ENCODE data around the gene KARS1. TPM values are rescaled to one million over a fixed set of nuclear protein-coding genes. Genes with fewer than 3 reads are reported as not detected.

The KARS1 gene
- total RNA-seq, 1 experiment from 2014 or later: 119 TPM

DNA sequence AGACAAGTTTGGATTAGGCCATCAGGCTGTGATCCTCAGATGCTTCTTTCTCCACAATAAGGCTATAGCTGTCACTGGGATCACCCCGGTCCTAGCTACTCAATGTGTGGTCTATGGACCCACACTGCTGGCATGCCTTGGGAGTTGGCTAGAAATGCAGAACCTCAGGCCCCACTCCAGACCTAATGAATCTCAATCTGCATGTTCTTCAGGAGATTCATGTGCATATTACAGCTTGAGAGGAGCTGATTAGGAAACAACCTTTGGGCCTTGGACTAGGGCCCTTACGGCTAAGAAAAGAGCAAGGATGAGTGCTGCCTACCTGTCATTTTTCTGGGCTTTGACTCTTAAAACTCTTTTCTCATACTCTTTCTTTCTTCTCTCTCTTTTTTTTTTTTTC, 31.8 kb downstream of the KARS1 start:
- CTCF ChIA-PET: no interaction called here
- H3K4me3 ChIP-seq (ENCODE audit: low read depth in 2 of 2, low read length in 2 of 2): no peak overlapping the region
- no peaks in the 10 kb centered on the region for H3K4me1 ChIP-seq (ENCODE audit: control insufficient read depth, insufficient read depth, low read length)
- H3K36me3 ChIP-seq (ENCODE audit: control insufficient read depth, insufficient read depth, low read length): peaks cover 6% of the 10 kb centered on the region; the same call in 1 of the 2 replicates
- H3K27me3 ChIP-seq (ENCODE audit: control insufficient read depth, insufficient read depth, low read length): no peaks in the 10 kb centered on the region
- TF ChIP-seq SIN3A (IDR thresholded peaks at IDR 0.05; ENCODE audit: borderline replicate concordance, insufficient read depth, low read depth, low read length) (no peak), TCF7L2 (IDR thresholded peaks at IDR 0.05; ENCODE audit: low read depth, low read length) (no peak), REST (IDR thresholded peaks at IDR 0.05; ENCODE audit: insufficient read depth in 1 of 2, low read depth in 2 of 2, low read length in 1 of 2) (no peak)
- no TSS peak for BruUV-seq (replicated peaks)
- H3K27ac ChIP-seq (ENCODE audit: low read length): no peak overlapping the region
- intact Hi-C loops (cut with micrococcal nuclease; ENCODE audit: unreplicated experiment): no loop called here
- H3K9me3 ChIP-seq (ENCODE audit: control insufficient read depth, insufficient read depth, low read depth, low read length): no peaks in the 10 kb centered on the region
- ATAC-seq: no peak
- POLR2A ChIA-PET: no interaction called here
- in situ Hi-C loops (cut with HindIII; ENCODE audit: low pct_unique_long_range_greater_than_20kb, low sequenced_read_pairs): no loop called here
- no peak for DNase-seq (ENCODE audit: low read depth, low spot score)

DNA sequence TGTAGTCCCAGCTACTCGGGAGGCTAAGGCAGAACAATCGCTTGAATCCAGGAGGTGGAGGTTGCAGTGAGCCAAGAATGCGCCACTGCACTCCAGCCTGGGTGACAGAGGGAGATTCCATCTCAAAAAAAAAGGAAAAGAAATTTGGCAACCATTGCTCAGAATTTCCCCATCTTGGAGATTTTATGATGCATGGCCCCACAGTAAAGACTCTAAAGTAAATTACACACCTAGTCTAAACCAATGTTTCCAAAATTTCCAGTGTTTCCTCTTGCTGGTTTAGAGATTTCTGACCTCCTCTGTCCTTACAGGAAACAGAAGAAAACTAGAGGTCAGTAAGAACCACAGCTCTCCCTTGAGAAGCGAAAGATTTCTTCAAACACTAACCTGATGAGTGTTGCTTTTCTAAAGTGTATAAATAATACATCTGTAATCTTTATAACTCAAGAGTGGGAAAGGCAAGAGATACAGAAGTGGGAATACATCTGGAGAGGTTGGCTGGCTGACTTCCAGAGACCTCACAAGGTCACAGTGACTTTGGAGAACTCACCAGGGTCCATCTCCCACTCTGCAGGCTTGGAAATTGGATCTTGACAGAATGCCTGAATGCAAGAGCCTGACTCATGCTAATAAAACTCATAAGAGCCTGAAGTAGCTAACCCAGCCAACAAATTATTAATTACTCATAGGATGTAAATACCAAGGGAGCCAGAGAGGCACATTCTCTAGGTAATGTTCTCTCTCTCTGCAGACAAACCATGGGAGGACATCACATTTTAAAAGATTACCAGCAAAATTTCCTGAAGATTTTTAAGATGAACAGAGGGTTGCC, 33.2 kb downstream of the KARS1 start:
- CTCF ChIA-PET: no interaction called here
- Histone ChIP-seq H3K27ac (ENCODE audit: low read length) (no peak overlapping the region), H3K9me3 (ENCODE audit: control insufficient read depth, insufficient read depth, low read depth, low read length) (no peaks in the 10 kb centered on the region), H3K27me3 (ENCODE audit: control insufficient read depth, insufficient read depth, low read length) (no peaks in the 10 kb centered on the region), H3K36me3 (ENCODE audit: control insufficient read depth, insufficient read depth, low read length) (peaks cover 6% of the 10 kb centered on the region; the same call in 1 of the 2 replicates), H3K4me3 (ENCODE audit: low read depth in 2 of 2, low read length in 2 of 2) (no peak overlapping the region), H3K4me1 (ENCODE audit: control insufficient read depth, insufficient read depth, low read length) (no peaks in the 10 kb centered on the region)
- BruUV-seq (replicated peaks): no TSS peak
- TF ChIP-seq TCF7L2 (IDR thresholded peaks at IDR 0.05; ENCODE audit: low read depth, low read length) (no peak), SIN3A (IDR thresholded peaks at IDR 0.05; ENCODE audit: borderline replicate concordance, insufficient read depth, low read depth, low read length) (no peak), REST (IDR thresholded peaks at IDR 0.05; ENCODE audit: insufficient read depth in 1 of 2, low read depth in 2 of 2, low read length in 1 of 2) (no peak), POLR2AphosphoS5 (IDR thresholded peaks at IDR 0.05; ENCODE audit: low read depth, low read length) (no peak)
- TF ChIP-seq, protein P1, sequence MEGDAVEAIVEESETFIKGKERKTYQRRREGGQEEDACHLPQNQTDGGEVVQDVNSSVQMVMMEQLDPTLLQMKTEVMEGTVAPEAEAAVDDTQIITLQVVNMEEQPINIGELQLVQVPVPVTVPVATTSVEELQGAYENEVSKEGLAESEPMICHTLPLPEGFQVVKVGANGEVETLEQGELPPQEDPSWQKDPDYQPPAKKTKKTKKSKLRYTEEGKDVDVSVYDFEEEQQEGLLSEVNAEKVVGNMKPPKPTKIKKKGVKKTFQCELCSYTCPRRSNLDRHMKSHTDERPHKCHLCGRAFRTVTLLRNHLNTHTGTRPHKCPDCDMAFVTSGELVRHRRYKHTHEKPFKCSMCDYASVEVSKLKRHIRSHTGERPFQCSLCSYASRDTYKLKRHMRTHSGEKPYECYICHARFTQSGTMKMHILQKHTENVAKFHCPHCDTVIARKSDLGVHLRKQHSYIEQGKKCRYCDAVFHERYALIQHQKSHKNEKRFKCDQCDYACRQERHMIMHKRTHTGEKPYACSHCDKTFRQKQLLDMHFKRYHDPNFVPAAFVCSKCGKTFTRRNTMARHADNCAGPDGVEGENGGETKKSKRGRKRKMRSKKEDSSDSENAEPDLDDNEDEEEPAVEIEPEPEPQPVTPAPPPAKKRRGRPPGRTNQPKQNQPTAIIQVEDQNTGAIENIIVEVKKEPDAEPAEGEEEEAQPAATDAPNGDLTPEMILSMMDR (IDR thresholded peaks at IDR 0.05): no peak
- DNase-seq (ENCODE audit: low read depth, low spot score): no peak
- POLR2A ChIA-PET: no interaction called here
- in situ Hi-C loops (cut with HindIII; ENCODE audit: low pct_unique_long_range_greater_than_20kb, low sequenced_read_pairs) (no loop called here), intact Hi-C loops (cut with micrococcal nuclease; ENCODE audit: unreplicated experiment) (no loop called here)
- ATAC-seq: no peak
